Activated T-helper 2 cell treated with anti-CD3 and anti-CD28 coated beads, Interferon-gamma antibody, Interleukin-2, Interleukin-4, amounts not matched to agents 10 μg/mL and 5 μg/mL and 100 μg/mL, durations not matched to agents 14 hours and 24 hours and 36 hours (primary cell): ENCODE measurements around the gene RAPGEF6. TPM values are rescaled to one million over a fixed set of nuclear protein-coding genes. Genes with fewer than 3 reads are reported as not detected.
"Not testable (repeated sequence)": the region's sequence is repeated elsewhere in the genome, so short reads cannot be mapped to it uniquely, and the experiment has no call there.

Experiments used
- DNase-seq: peaks from one replicate; pipeline ENCODE4 v3.0.0; 2021; ENCODE audit warnings: low spot score
- H3K27ac Mint-ChIP-seq: one replicate; pipeline ENCODE4 v1.8.0; 2021; ENCODE audit warnings: mixed read lengths
- H3K27me3 Mint-ChIP-seq: one replicate; pipeline ENCODE4 v1.8.0; 2021; ENCODE audit warnings: low read depth, mixed read lengths
- H3K36me3 Mint-ChIP-seq: one replicate; pipeline ENCODE4 v1.8.0; 2021; ENCODE audit warnings: low read depth, mixed read lengths
- H3K4me1 Mint-ChIP-seq: one replicate; pipeline ENCODE4 v1.8.0; 2021; ENCODE audit warnings: low read depth, mixed read lengths
- H3K4me3 Mint-ChIP-seq: one replicate; pipeline ENCODE4 v1.8.0; 2021; ENCODE audit warnings: low read depth, mild to moderate bottlenecking, moderate library complexity, mixed read lengths
- H3K9me3 Mint-ChIP-seq: one replicate; pipeline ENCODE4 v1.8.0; 2021; ENCODE audit warnings: mixed read lengths
- intact Hi-C: fragments of 100-400 bp; cut with micrococcal nuclease; formaldehyde crosslinking; loops from one replicate; pipeline ENCODE4 v1.15.1; 2023
- total RNA-seq: library from RNA; stranded (reverse); gene quantifications from 2 replicates; pipeline ENCODE4 v1.2.3, GENCODE V29; 2022

Gene RAPGEF6
- total RNA-seq, 1 donor from 2014 or later = 33.9 TPM

GRCh38 chr5:131392466-131393095, 242.4 kb downstream of the RAPGEF6 start:
- Mint-ChIP-seq H3K4me3 (no peak overlapping the region), H3K27me3 (no peaks in the 10 kb centered on the region), H3K9me3 (no peaks in the 10 kb centered on the region), H3K27ac (peak overlapping the region; percentile 94), H3K4me1 (peaks cover 66% of the 10 kb centered on the region), H3K36me3 (peaks cover 89% of the 10 kb centered on the region)
- DNase-seq = no peak
- intact Hi-C loops = loop anchor here (5.0 kb wide), 1 partner anchor 35 kb away; no protein-coding TSS in a partner anchor

DNA sequence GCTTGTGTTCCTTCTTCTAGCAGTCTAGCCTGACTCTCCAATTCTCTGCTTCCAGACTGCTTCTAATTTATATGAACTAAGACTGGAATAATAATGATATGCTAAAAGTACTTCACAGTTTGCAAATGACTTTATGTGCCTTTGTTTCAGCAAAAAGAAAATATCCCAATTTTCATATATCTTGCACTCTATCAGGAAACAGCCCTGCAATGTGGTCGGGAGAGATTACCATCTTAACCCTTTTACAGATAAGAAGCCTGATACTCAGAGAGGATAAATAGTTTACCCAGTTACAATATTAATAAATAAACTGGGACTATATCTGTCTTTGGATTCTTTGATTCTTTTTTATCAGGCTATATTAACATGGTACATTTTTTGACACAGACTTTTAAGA, 245.2 kb downstream of the RAPGEF6 start:
- H3K36me3 Mint-ChIP-seq = peaks cover 90% of the 10 kb centered on the region
- intact Hi-C loops = loop anchor here (5.0 kb wide), 1 partner anchor 33 kb away; no protein-coding TSS in a partner anchor
- no peaks in the 10 kb centered on the region for H3K9me3 Mint-ChIP-seq

DNA sequence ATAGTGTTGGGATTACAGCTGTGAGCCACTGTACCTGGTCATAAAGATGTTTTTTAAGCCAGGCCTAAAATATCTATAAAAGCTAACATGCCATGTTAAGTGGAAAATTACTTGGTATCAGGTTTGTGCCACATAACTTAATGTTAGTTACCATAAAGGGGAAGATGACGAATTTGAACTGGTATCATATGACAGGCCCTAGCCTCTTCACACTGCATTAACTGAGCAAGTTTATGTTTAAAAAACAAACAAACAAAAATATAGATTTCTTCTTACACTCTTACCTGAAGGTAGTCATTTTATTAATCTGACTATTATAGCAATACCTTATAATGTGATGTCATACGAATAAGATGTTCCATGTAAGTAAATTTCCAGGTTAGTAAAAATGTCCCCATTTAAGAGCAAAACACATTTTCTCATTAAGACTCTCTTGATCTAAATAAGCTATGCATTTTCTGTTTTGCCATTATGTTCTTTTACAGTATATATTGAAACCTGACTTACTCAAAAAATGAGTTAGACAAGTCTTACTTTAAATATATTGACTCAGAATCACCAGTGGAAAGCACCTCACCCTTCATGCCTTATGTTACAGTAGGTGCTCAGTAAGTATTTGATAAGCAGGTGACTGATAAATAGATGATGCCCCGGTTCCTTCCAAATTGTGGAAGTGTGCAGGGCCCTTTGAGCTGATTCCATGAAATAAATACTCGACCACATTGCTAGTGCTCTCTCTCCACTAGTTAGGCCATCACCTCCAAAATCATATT, 245.7 kb downstream of the RAPGEF6 start:
- DNase-seq = no peak

More for the DNA sequence above, 245.2 kb downstream of the RAPGEF6 start:
- peak overlapping the region; percentile 93 for H3K27ac Mint-ChIP-seq
- no peak for DNase-seq
- H3K27me3 Mint-ChIP-seq = no peaks in the 10 kb centered on the region
- H3K4me3 Mint-ChIP-seq = peak overlapping the region; percentile 36
- peaks cover 64% of the 10 kb centered on the region for H3K4me1 Mint-ChIP-seq

GRCh38 chr5:131387255-131387654, 247.8 kb downstream of the RAPGEF6 start:
- Mint-ChIP-seq H3K27ac (no peak overlapping the region), H3K36me3 (peaks cover 75% of the 10 kb centered on the region), H3K9me3 (no peaks in the 10 kb centered on the region), H3K4me3 (no peak overlapping the region), H3K4me1 (peaks cover 68% of the 10 kb centered on the region), H3K27me3 (no peaks in the 10 kb centered on the region)
- DNase-seq = no peak
- intact Hi-C loops = no loop called here

More for the DNA sequence above, 245.7 kb downstream of the RAPGEF6 start:
- Mint-ChIP-seq H3K27ac (peak overlapping the region; percentile 93), H3K4me1 (peaks cover 68% of the 10 kb centered on the region), H3K9me3 (no peaks in the 10 kb centered on the region), H3K27me3 (no peaks in the 10 kb centered on the region), H3K4me3 (no peak overlapping the region), H3K36me3 (peaks cover 91% of the 10 kb centered on the region)
- intact Hi-C loops = no loop called here

DNA sequence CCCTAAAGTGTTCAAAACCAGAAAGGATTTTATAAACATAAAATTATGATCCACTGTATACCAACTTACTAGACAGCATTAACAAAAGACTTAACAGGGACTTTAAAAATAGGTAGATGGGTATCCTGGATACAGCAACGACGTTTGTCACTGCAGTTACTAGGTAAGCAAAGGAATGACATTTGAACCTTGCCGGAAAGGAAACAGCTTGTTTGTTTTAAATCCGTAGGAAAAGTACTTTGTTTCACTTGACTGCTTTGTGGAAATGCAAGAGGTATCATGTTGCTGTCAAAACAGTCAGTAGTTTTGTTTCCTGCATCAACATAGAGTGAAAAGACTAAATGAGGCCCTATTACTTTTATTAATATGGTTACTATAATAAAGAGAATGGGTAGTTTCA, 248.2 kb downstream of the RAPGEF6 start:
- Mint-ChIP-seq H3K4me1 (peaks cover 67% of the 10 kb centered on the region), H3K36me3 (peaks cover 71% of the 10 kb centered on the region), H3K27me3 (no peaks in the 10 kb centered on the region), H3K4me3 (no peak overlapping the region), H3K27ac (peak overlapping the region; percentile 45), H3K9me3 (no peaks in the 10 kb centered on the region)
- intact Hi-C loops = no loop called here
- no peak for DNase-seq

DNA sequence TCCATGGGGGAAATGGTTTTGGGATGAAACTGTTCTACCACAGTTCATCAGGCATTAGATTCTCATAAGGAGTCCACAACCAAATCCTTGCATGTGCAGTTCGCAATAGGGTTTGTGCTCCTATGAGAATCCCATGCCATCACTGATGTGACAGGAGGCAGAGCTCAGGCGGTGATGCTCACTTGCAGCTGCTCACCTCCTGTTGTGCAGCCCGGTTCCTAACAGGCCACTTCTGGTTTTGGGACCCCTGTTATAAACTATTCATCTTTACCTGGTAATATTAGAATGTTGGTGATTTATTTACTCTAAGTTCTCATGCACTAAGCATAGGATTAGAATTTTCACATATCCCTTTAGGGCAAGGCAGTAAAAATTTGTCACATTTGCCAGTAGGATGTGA, 248.9 kb downstream of the RAPGEF6 start:
- intact Hi-C loops = no loop called here
- H3K4me3 Mint-ChIP-seq = no peak overlapping the region
- no peaks in the 10 kb centered on the region for H3K27me3 Mint-ChIP-seq
- peaks cover 70% of the 10 kb centered on the region for H3K4me1 Mint-ChIP-seq
- no peaks in the 10 kb centered on the region for H3K9me3 Mint-ChIP-seq
- H3K36me3 Mint-ChIP-seq = peaks cover 71% of the 10 kb centered on the region
- peak overlapping the region; percentile 45 for H3K27ac Mint-ChIP-seq
- DNase-seq = no peak

DNA sequence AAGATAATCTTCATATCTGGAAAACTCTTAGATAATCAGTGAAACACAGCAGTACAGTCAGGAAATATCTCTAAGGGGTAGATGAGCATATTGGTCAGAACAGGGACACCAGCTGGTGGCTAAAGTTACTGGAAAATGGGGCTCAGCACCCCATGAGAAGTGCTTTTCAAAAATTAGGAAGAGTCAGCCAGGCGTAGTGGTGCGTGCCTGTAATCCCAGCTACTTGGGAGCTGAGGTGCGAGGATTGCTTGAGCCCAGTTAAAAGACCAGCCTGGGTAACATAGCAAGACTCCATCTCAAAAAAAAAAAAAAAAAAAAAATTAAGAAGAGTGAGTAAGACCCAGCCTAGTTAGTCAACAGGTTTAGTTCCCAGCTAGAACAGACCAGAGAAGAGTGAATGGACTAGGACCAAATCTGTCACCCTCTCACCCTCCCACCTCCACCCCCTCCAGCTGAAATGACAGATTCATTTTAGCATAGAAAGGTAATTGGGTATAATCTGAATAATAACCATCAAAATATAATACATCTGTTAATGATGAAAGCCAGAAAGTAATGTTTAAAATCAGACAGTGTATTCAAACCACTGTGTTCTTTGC, 250.3 kb downstream of the RAPGEF6 start:
- Mint-ChIP-seq H3K27ac (peak overlapping the region; percentile 84), H3K4me1 (peaks cover 72% of the 10 kb centered on the region), H3K4me3 (no peak overlapping the region), H3K9me3 (no peaks in the 10 kb centered on the region), H3K27me3 (no peaks in the 10 kb centered on the region), H3K36me3 (peaks cover 64% of the 10 kb centered on the region)
- DNase-seq = no peak
- intact Hi-C loops = loop anchor here (1.0 to 5.0 kb wide), 2 partner anchors 10 to 153 kb away; no protein-coding TSS in a partner anchor

DNA sequence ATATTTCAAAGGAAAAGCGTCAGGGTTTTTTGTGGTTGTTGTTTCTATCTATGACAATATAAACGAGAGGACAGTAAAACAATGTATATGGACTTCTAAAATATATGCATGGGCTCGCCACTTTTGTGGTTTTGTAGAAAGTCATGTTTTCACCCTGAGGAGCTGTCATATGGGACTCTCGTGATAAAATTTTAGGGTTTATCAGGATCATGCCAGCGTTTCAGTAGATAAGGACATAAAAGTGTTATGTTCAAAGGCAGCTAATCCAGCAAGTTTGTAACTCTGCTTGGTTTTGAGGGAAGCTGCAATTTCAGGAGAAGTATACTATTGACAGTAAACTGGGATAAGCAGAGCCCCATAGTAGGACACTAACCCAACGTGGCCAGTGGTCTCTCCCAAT, 250.9 kb downstream of the RAPGEF6 start:
- peaks cover 72% of the 10 kb centered on the region for H3K4me1 Mint-ChIP-seq
- intact Hi-C loops = loop anchor here (1.0 to 5.0 kb wide), 2 partner anchors 10 to 153 kb away; no protein-coding TSS in a partner anchor
- H3K27me3 Mint-ChIP-seq = no peaks in the 10 kb centered on the region
- H3K4me3 Mint-ChIP-seq = no peak overlapping the region
- DNase-seq = no peak
- H3K9me3 Mint-ChIP-seq = no peaks in the 10 kb centered on the region
- peaks cover 59% of the 10 kb centered on the region for H3K36me3 Mint-ChIP-seq
- peak overlapping the region; percentile 84 for H3K27ac Mint-ChIP-seq

DNA sequence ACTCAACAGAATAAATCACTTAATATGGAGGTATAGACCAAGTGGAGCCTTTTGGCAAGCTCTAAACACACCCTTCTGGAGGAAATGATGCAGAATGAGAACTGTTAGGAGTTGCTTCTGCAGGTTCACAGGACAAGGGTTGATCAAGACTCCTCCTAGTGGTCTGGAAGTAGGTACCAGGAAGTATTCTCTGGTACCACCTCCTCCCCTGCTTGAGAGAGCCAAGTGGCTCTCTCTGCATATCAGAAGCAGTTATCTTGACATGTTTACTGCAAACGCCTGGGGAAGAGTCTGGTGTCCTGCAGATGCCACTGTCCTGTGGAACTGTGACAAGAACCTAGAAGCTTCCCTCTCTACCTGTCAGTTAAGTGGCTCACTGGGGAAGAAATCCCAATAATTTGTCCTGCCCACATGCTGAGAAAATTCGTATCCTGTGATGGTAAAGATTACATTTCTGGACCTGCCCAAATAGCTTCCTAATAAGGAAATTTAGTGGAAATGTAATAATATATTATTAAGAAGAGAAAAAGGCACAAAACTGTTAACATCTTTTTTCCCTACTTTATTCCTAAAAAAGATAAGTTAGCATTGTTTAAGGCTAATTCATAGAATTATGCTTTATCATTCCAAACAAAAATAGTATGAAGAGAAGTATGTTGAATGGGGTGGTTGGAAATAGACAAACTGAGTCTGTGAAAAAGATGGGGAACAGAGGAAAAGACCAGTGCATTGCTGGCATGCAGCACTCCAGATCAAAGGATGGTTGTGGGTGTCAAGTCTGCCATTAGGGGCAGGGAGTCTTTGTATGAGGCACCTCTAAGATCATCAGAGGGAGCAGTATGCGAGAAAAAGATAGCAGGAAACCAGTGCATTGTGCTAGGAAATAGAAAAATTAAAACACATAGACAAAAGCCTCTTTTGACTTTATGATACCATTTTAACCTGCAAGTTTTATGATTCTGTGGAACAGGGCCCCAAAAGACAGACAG, 252.3 kb downstream of the RAPGEF6 start:
- peak overlapping the region; percentile 40 for H3K4me3 Mint-ChIP-seq
- H3K9me3 Mint-ChIP-seq = no peaks in the 10 kb centered on the region
- H3K27ac Mint-ChIP-seq = peak overlapping the region; percentile 97
- H3K27me3 Mint-ChIP-seq = no peaks in the 10 kb centered on the region
- H3K36me3 Mint-ChIP-seq = peaks cover 48% of the 10 kb centered on the region
- intact Hi-C loops = loop anchor here (1.0 to 5.0 kb wide), 7 partner anchors 60 to 212 kb away; partner anchors contain the start of gene LYRM7
- DNase-seq = peak; percentile 56
- peaks cover 80% of the 10 kb centered on the region for H3K4me1 Mint-ChIP-seq

DNA sequence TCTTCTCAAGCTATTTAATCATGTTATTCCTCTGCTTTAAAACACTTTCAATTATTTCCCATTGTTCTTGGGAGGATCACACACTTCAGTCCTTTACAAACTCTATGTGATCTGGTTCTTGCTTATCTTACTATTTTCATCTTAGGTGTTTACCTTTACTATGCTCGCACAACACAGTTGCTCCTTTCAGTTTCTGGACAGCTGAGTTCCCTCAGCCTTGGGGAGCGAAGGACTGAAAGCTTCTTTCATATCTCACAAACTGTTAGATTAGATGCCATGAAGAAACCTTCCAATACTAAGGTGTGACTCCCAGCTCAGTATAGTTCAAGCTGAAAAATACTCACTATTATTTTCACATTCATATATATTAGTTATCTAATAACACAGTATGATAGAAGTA, 253.3 kb downstream of the RAPGEF6 start:
- intact Hi-C loops = loop anchor here (1.0 to 5.0 kb wide), 7 partner anchors 59 to 211 kb away; partner anchors contain the start of gene LYRM7
- peaks cover 44% of the 10 kb centered on the region for H3K36me3 Mint-ChIP-seq
- H3K27ac Mint-ChIP-seq = peak overlapping the region; percentile 97
- H3K4me1 Mint-ChIP-seq = peaks cover 77% of the 10 kb centered on the region
- DNase-seq = no peak
- H3K27me3 Mint-ChIP-seq = no peaks in the 10 kb centered on the region
- no peaks in the 10 kb centered on the region for H3K9me3 Mint-ChIP-seq
- H3K4me3 Mint-ChIP-seq = peak overlapping the region; percentile 59

DNA sequence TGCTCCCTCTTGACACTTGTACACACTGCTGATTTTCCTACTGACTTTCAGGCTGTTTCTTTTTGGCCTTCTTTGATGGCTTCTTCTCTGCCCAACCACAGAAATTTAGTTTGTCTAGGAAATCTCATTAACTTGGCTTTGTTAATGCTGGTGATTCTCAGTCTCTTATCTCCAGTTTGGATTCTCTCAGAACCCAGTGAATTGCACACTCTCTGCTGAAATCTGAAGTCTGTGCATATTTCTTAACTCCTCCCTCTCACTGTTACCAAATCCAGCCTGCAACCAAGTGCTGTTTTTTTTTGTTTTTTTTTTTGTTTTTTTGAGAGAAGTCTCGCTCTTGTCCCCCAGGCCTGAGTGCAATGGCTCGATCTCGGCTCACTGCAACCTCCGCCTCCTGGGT, 254.0 kb downstream of the RAPGEF6 start:
- intact Hi-C loops = loop anchor here (5.0 kb wide), 1 partner anchor 156 kb away; no protein-coding TSS in a partner anchor
- peak overlapping the region; percentile 97 for H3K27ac Mint-ChIP-seq
- peaks cover 42% of the 10 kb centered on the region for H3K36me3 Mint-ChIP-seq
- H3K4me3 Mint-ChIP-seq = peak overlapping the region; percentile 66
- no peaks in the 10 kb centered on the region for H3K9me3 Mint-ChIP-seq
- H3K4me1 Mint-ChIP-seq = peaks cover 78% of the 10 kb centered on the region
- no peak for DNase-seq
- H3K27me3 Mint-ChIP-seq = no peaks in the 10 kb centered on the region

GRCh38 chr5:131380238-131380637, 254.8 kb downstream of the RAPGEF6 start:
- H3K9me3 Mint-ChIP-seq, DNase-seq, H3K4me3 Mint-ChIP-seq, H3K27me3 Mint-ChIP-seq: not testable (repeated sequence)
- Mint-ChIP-seq H3K36me3 (peaks cover 43% of the 10 kb centered on the region), H3K27ac (peak overlapping the region; percentile 97), H3K4me1 (peaks cover 80% of the 10 kb centered on the region)
- intact Hi-C loops = loop anchor here (5.0 kb wide), 1 partner anchor 157 kb away; no protein-coding TSS in a partner anchor
